K562 (cell line): ENCODE data around the gene NPIPB6.
"Not testable (repeated sequence)": the region's sequence is repeated elsewhere in the genome, so short reads cannot be mapped to it uniquely, and the experiment has no call there.

Experiments used
- BACH1 ChIP-seq: fragments of 200-800 bp; sonication (Bioruptor generic); IDR thresholded peaks from 2 replicates; pipeline ENCODE4 v1.6.1; 2016; ENCODE audit warnings: missing genetic modification characterization, missing compliant biosample characterization
- CEBPZ ChIP-seq: fragments of 150-350 bp; IDR thresholded peaks from 2 replicates; pipeline ENCODE4 v1.6.1; 2014; ENCODE audit warnings: low read depth, mild to moderate bottlenecking, low read length, borderline replicate concordance
- ESRRA ChIP-seq: fragments of 450-650 bp; IDR thresholded peaks from 2 replicates; pipeline ENCODE4 v1.6.1; 2014; ENCODE audit warnings: low read depth, mild to moderate bottlenecking, moderate library complexity, borderline replicate concordance
- MAFK ChIP-seq: IDR thresholded peaks from 2 replicates; pipeline ENCODE4 v1.6.1; 2011; ENCODE audit warnings: low read length, improper control_type of control experiment
- NR2C2 ChIP-seq, 2 experiments: fragments of 200-800 bp in 1 of 2; sonication (Bioruptor generic) in 1 of 2; sonication (generic) in 1 of 2; formaldehyde crosslinking in 1 of 2; IDR thresholded peaks; 2 replicates each; pipeline versions ENCODE4 v1.6.1 to v1.8.0; 2016 to 2022; ENCODE audit warnings: mild to moderate bottlenecking in 1 of 2, missing compliant biosample characterization in 1 of 2, missing genetic modification characterization in 1 of 2, missing genetic modification reagents in 1 of 2
- POLR2AphosphoS2 ChIP-seq: IDR thresholded peaks from 2 replicates; pipeline ENCODE4 v1.6.1; 2012; ENCODE audit warnings: low read length, improper control_type of control experiment
- SIRT6 ChIP-seq: IDR thresholded peaks from one replicate; pipeline ENCODE4 v1.6.1; 2012; ENCODE audit warnings: low read depth, mild to moderate bottlenecking, control low read depth, inconsistent platforms, low read length, moderate library complexity
- USF2 ChIP-seq: sonication (generic); formaldehyde crosslinking; IDR thresholded peaks from 2 replicates; pipeline ENCODE4 v1.5.0; 2020; ENCODE audit warnings: missing genetic modification reagents
- ZNF785 ChIP-seq: fragments of 250-450 bp; sonication (Bioruptor Pico); IDR thresholded peaks from 2 replicates; pipeline ENCODE4 v1.4.0; 2020; ENCODE audit warnings: mild to moderate bottlenecking
- TF ChIP-seq, protein P1 (sequence below), 3 experiments: IDR thresholded peaks in 2 of 3; conservative IDR thresholded peaks in 1 of 3; 2 replicates each; pipeline ENCODE4 v1.5.1; 2011 to 2012; ENCODE audit warnings: low read length in 3 of 3, mild to moderate bottlenecking in 3 of 3, control low read depth in 2 of 3, improper control_type of control experiment in 1 of 3, inconsistent platforms in 1 of 3, low read depth in 1 of 3, mixed read lengths in 1 of 3, moderate library complexity in 1 of 3; ENCODE audit not compliant: insufficient read depth in 2 of 3

- not testable (repeated sequence) for TF ChIP-seq NR2C2 (CRISPR knock-in tag; IDR thresholded peaks at IDR 0.05); NR2C2 (tag; IDR thresholded peaks at IDR 0.05); SIRT6; CEBPZ; BACH1 (tag); POLR2AphosphoS2; USF2 (CRISPR knock-in tag); ZNF785 (CRISPR knock-in tag); MAFK; ESRRA
- TF ChIP-seq, protein P1, sequence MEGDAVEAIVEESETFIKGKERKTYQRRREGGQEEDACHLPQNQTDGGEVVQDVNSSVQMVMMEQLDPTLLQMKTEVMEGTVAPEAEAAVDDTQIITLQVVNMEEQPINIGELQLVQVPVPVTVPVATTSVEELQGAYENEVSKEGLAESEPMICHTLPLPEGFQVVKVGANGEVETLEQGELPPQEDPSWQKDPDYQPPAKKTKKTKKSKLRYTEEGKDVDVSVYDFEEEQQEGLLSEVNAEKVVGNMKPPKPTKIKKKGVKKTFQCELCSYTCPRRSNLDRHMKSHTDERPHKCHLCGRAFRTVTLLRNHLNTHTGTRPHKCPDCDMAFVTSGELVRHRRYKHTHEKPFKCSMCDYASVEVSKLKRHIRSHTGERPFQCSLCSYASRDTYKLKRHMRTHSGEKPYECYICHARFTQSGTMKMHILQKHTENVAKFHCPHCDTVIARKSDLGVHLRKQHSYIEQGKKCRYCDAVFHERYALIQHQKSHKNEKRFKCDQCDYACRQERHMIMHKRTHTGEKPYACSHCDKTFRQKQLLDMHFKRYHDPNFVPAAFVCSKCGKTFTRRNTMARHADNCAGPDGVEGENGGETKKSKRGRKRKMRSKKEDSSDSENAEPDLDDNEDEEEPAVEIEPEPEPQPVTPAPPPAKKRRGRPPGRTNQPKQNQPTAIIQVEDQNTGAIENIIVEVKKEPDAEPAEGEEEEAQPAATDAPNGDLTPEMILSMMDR (IDR thresholded peaks at IDR 0.05 in 2 of 3, conservative IDR thresholded peaks at IDR 0.05 in 1 of 3; ENCODE audit: insufficient read depth in 2 of 3, low read depth in 1 of 3, low read length in 3 of 3): not testable (repeated sequence)
Observed at GRCh38 chr16:28382177-28382867, 19.0 kb upstream of the NPIPB6 start.
